Stomach smooth muscle (tissue), 2 donors: ENCODE measurements around the gene SYTL4.
A peak's percentile ranks its signal among the peaks of the same experiment; 100 is the strongest.

ENCODE experiments used
- H3K27ac ChIP-seq: one replicate; pipeline ENCODE4 v1.7.0; 2013; ENCODE audit warnings: mild to moderate bottlenecking, low read length, inconsistent platforms
- H3K27me3 ChIP-seq, 2 donors: one replicate each; pipeline ENCODE4 v1.7.0; 2013; ENCODE audit warnings: low read length in 2 of 2; ENCODE audit not compliant: insufficient read depth in 2 of 2, control insufficient read depth in 1 of 2
- H3K36me3 ChIP-seq, 2 donors: one replicate each; pipeline ENCODE4 v1.7.0; 2013; ENCODE audit warnings: low read length in 2 of 2; ENCODE audit not compliant: control insufficient read depth in 2 of 2, insufficient read depth in 2 of 2
- H3K4me1 ChIP-seq: one replicate; pipeline ENCODE4 v1.7.0; 2013; ENCODE audit warnings: low read length; ENCODE audit not compliant: control insufficient read depth, insufficient read depth
- H3K4me3 ChIP-seq, 2 donors: one replicate each; pipeline ENCODE4 v1.7.0; 2013; ENCODE audit warnings: low read length in 2 of 2
- H3K9ac ChIP-seq, 2 donors: one replicate each; pipeline ENCODE4 v1.7.0; 2013; ENCODE audit warnings: low read length in 2 of 2, mild to moderate bottlenecking in 1 of 2
- H3K9me3 ChIP-seq, 2 donors: one replicate each; pipeline ENCODE4 v1.7.0; 2013; ENCODE audit warnings: low read length in 2 of 2; ENCODE audit not compliant: control insufficient read depth in 2 of 2
- donor health status: healthy.
- donor health status: Pancreatic carcinoma.

The SYTL4 gene

GRCh38 chrX:100648458-100649417, 83.2 kb downstream of the SYTL4 start:
- peaks cover 9% of the 10 kb centered on the region for H3K4me1 ChIP-seq
- peak overlapping the region; percentile 64 for H3K27ac ChIP-seq
- no peaks in the 10 kb centered on the region for H3K36me3 ChIP-seq
- no peak overlapping the region for H3K4me3 ChIP-seq
- peaks cover 0 to 7% of the 10 kb centered on the region in 2 donors for H3K27me3 ChIP-seq
- H3K9me3 ChIP-seq: no peaks in the 10 kb centered on the region
- H3K9ac ChIP-seq: no peak overlapping the region

GRCh38 chrX:100647739-100648138, 84.2 kb downstream of the SYTL4 start:
- Histone ChIP-seq H3K4me3 (no peak overlapping the region), H3K27me3 (peaks cover 0 to 10% of the 10 kb centered on the region in 2 donors), H3K4me1 (peaks cover 9% of the 10 kb centered on the region), H3K9ac (no peak overlapping the region), H3K27ac (no peak overlapping the region), H3K36me3 (no peaks in the 10 kb centered on the region), H3K9me3 (no peaks in the 10 kb centered on the region)

- Histone ChIP-seq H3K4me1 (peaks cover 9% of the 10 kb centered on the region), H3K9me3 (no peaks in the 10 kb centered on the region), H3K4me3 (no peak overlapping the region), H3K9ac (no peak overlapping the region), H3K36me3 (no peaks in the 10 kb centered on the region), H3K27me3 (peaks cover 0 to 10% of the 10 kb centered on the region in 2 donors), H3K27ac (no peak overlapping the region)
Measured at GRCh38 chrX:100647095-100647494, 84.8 kb downstream of the SYTL4 start.

GRCh38 chrX:100645106-100645505, 86.8 kb downstream of the SYTL4 start:
- Histone ChIP-seq H3K27me3 (peaks cover 0 to 8% of the 10 kb centered on the region in 2 donors), H3K9me3 (no peaks in the 10 kb centered on the region), H3K27ac (no peak overlapping the region), H3K9ac (no peak overlapping the region), H3K4me1 (peaks cover 6% of the 10 kb centered on the region), H3K4me3 (peak overlapping the region in 1 of 2 donors; percentile 44), H3K36me3 (no peaks in the 10 kb centered on the region)

- Histone ChIP-seq H3K4me1 (no peaks in the 10 kb centered on the region), H3K27ac (no peak within 1 kb of the TSS), H3K9me3 (no peaks in the 10 kb centered on the region), H3K27me3 (peaks cover 0 to 10% of the 10 kb centered on the region in 2 donors), H3K36me3 (no peaks in the 10 kb centered on the region), H3K4me3 (peak within 1 kb of the TSS; percentile 29 to 44), H3K9ac (peak within 1 kb of the TSS in 1 of 2 donors; percentile 38)
Measured at GRCh38 chrX:100643956-100644860, 87.7 kb downstream of the SYTL4 start, which contains the start of gene SRPX2. TSS of gene SRPX2 (plus strand) at chrX:100644199. CDS start at chrX:100646323, 2,124 bp downstream.

GRCh38 chrX:100643212-100643611, 88.7 kb downstream of the SYTL4 start:
- peaks cover 0 to 10% of the 10 kb centered on the region in 2 donors for H3K27me3 ChIP-seq
- no peaks in the 10 kb centered on the region for H3K36me3 ChIP-seq
- H3K9me3 ChIP-seq: no peaks in the 10 kb centered on the region
- no peak overlapping the region for H3K9ac ChIP-seq
- no peaks in the 10 kb centered on the region for H3K4me1 ChIP-seq
- no peak overlapping the region for H3K27ac ChIP-seq
- no peak overlapping the region for H3K4me3 ChIP-seq

GRCh38 chrX:100642290-100642689, 89.6 kb downstream of the SYTL4 start:
- Histone ChIP-seq H3K36me3 (no peaks in the 10 kb centered on the region), H3K27me3 (peaks cover 0 to 10% of the 10 kb centered on the region in 2 donors), H3K4me3 (no peak overlapping the region), H3K4me1 (no peaks in the 10 kb centered on the region), H3K27ac (no peak overlapping the region), H3K9me3 (no peaks in the 10 kb centered on the region), H3K9ac (no peak overlapping the region)

- H3K27me3 ChIP-seq: peaks cover 0 to 6% of the 10 kb centered on the region in 2 donors
- H3K4me1 ChIP-seq: no peaks in the 10 kb centered on the region
- H3K4me3 ChIP-seq: peak within 1 kb of the TSS; percentile 69 to 73
- H3K27ac ChIP-seq: peak within 1 kb of the TSS; percentile 18
- peak within 1 kb of the TSS; percentile 59 to 69 for H3K9ac ChIP-seq
- H3K36me3 ChIP-seq: no peaks in the 10 kb centered on the region
- H3K9me3 ChIP-seq: no peaks in the 10 kb centered on the region
Measured at GRCh38 chrX:100636321-100636991, 95.5 kb downstream of the SYTL4 start, which contains the start of gene TSPAN6. TSS of gene TSPAN6 (minus strand) at chrX:100636806. CDS start at chrX:100636694, 112 bp downstream.

- Histone ChIP-seq H3K36me3 (no peaks in the 10 kb centered on the region), H3K4me1 (no peaks in the 10 kb centered on the region), H3K27ac (peak overlapping the region; percentile 18), H3K27me3 (peaks cover 0 to 6% of the 10 kb centered on the region in 2 donors), H3K9ac (peak overlapping the region; percentile 59 to 69), H3K4me3 (peak overlapping the region; percentile 69 to 73), H3K9me3 (no peaks in the 10 kb centered on the region)
Measured at GRCh38 chrX:100635989-100636320, 96.0 kb downstream of the SYTL4 start.

- Histone ChIP-seq H3K9me3 (no peaks in the 10 kb centered on the region), H3K9ac (no peak overlapping the region), H3K27me3 (peaks cover 0 to 9% of the 10 kb centered on the region in 2 donors), H3K4me1 (no peaks in the 10 kb centered on the region), H3K36me3 (no peaks in the 10 kb centered on the region), H3K27ac (no peak overlapping the region), H3K4me3 (no peak overlapping the region)
Measured at GRCh38 chrX:100635040-100635439, 96.9 kb downstream of the SYTL4 start.
